AG10803 (cell line): ENCODE results near the gene ZNF674.
"Not testable (repeated sequence)": the region's sequence is repeated elsewhere in the genome, so short reads cannot be mapped to it uniquely, and the experiment has no call there.

Source experiments
- DNase-seq: peaks from one replicate; pipeline ENCODE4 v3.0.0; 2010; ENCODE audit warnings: low read depth
- H3K4me3 ChIP-seq: 2 replicates; pipeline ENCODE4 v1.5.1; 2011; ENCODE audit warnings: mild to moderate bottlenecking, low read length, control low read depth
- CTCF ChIP-seq: conservative IDR thresholded peaks from 2 replicates; pipeline ENCODE4 v1.5.1; 2011; ENCODE audit warnings: mild to moderate bottlenecking, low read length, control low read depth, inconsistent platforms

Gene ZNF674

GRCh38 chrX:46549914-46550313 is 4.7 kb upstream of the ZNF674 start:
- H3K4me3 ChIP-seq = no peak overlapping the region
- TF ChIP-seq CTCF = no peak
- no peak for DNase-seq

- H3K4me3 ChIP-seq = no peak overlapping the region
- DNase-seq = peak; percentile 81
- no peak for TF ChIP-seq CTCF
Observed at GRCh38 chrX:46547857-46548256, 2.6 kb upstream of the ZNF674 start.

- not testable (repeated sequence) for DNase-seq
- H3K4me3 ChIP-seq = peak overlapping the region; percentile 79
Observed at GRCh38 chrX:46544527-46544926, 694 bp downstream of the ZNF674 start.

- DNase-seq = no peak
- H3K4me3 ChIP-seq = no peak overlapping the region
- no peak for TF ChIP-seq CTCF
Observed at GRCh38 chrX:46543441-46543840, 1.8 kb downstream of the ZNF674 start.

GRCh38 chrX:46531442-46531841 is 13.8 kb downstream of the ZNF674 start:
- no peak overlapping the region for H3K4me3 ChIP-seq
- no peak for DNase-seq
- no peak for TF ChIP-seq CTCF

- not testable (repeated sequence) for DNase-seq, H3K4me3 ChIP-seq
Observed at GRCh38 chrX:46530404-46530908, 14.8 kb downstream of the ZNF674 start.

- not testable (repeated sequence) for DNase-seq, H3K4me3 ChIP-seq
Observed at GRCh38 chrX:46529740-46530403, 15.3 kb downstream of the ZNF674 start.

GRCh38 chrX:46528640-46529039 is 16.6 kb downstream of the ZNF674 start:
- DNase-seq = not testable (repeated sequence)

GRCh38 chrX:46506076-46506475 is 39.1 kb downstream of the ZNF674 start:
- H3K4me3 ChIP-seq = no peak overlapping the region
- no peak for DNase-seq
- no peak for TF ChIP-seq CTCF

More at GRCh38 chrX:46528640-46529039, 16.6 kb downstream of the ZNF674 start:
- not testable (repeated sequence) for H3K4me3 ChIP-seq
